Endothelial cell of umbilical vein (primary cell): ENCODE data around the gene RAB6B. TPM values are rescaled to one million over a fixed set of nuclear protein-coding genes. Genes with fewer than 3 reads are reported as not detected.

Experiments
- BruUV-seq: library from RNA; stranded (reverse); fragments of 400-500 nt; replicated peaks from 2 replicates; lab custom pipeline; 2021; lab: Mats Ljungman, UMichigan
- CTCF ChIA-PET: fragments of 300-600, 350-600 bp; sonication (Branson Sonifier 250); formaldehyde crosslinking; loops from one replicate; lab custom pipeline; 2021; ENCODE audit warnings: antibody characterized with exemption, inconsistent platforms; lab: Charles Lee
- POLR2A ChIA-PET: fragments of 300-600, 350-600 bp; sonication (Branson Sonifier 250); formaldehyde crosslinking; loops from one replicate; lab custom pipeline; 2021; ENCODE audit warnings: antibody characterized with exemption, inconsistent platforms; lab: Charles Lee
- DNase-seq: peaks from one replicate; pipeline ENCODE4 v3.0.0-alpha.2; 2011; ENCODE audit warnings: low read depth, low spot score
- FAIRE-seq: peaks from 2 replicates; lab custom pipeline; 2011; peaks lifted over from hg19 to GRCh38; lab: Jason Lieb, UNC
- H2AFZ ChIP-seq: 2 replicates; pipeline ENCODE4 v1.6.0; 2012; ENCODE audit warnings: low read depth, low read length, control low read depth, inconsistent platforms
- H3K27ac ChIP-seq: 2 replicates; pipeline ENCODE4 v1.5.1; 2011; ENCODE audit warnings: low read depth, mild to moderate bottlenecking, control low read depth, low read length, moderate library complexity; ENCODE audit not compliant: insufficient read depth
- H3K27me3 ChIP-seq, 2 experiments: 2 replicates each; pipeline versions ENCODE4 v1.6.0 to v1.6.1; 2011; ENCODE audit warnings: low read length in 2 of 2, mixed read lengths in 1 of 2; ENCODE audit not compliant: control insufficient read depth in 2 of 2, insufficient read depth in 2 of 2
- H3K36me3 ChIP-seq, 2 experiments: 2 replicates in 1 of 2; 3 replicates in 1 of 2; pipeline ENCODE4 v1.5.1; 2011; ENCODE audit warnings: low read length in 2 of 2, mild to moderate bottlenecking in 1 of 2, moderate library complexity in 1 of 2; ENCODE audit not compliant: control insufficient read depth in 2 of 2, insufficient read depth in 2 of 2; ENCODE audit errors: extremely low read depth in 1 of 2
- H3K4me1 ChIP-seq: 3 replicates; pipeline ENCODE4 v1.5.1; 2011; ENCODE audit warnings: mild to moderate bottlenecking, low read length; ENCODE audit not compliant: control insufficient read depth, insufficient read depth; ENCODE audit errors: extremely low read depth
- H3K4me2 ChIP-seq: 2 replicates; pipeline ENCODE4 v1.6.1; 2011; ENCODE audit warnings: low read length, control low read depth, mixed read lengths; ENCODE audit not compliant: insufficient read depth
- H3K4me3 ChIP-seq, 3 experiments: fragments of 200-600 bp in 1 of 3; sonication (generic), shearing (Covaris generic) in 1 of 3; replicated peaks in 1 of 3; 2 replicates each; pipeline ENCODE4 v1.5.1; 2011 to 2016; ENCODE audit warnings: control low read depth in 3 of 3, low read length in 3 of 3, mild to moderate bottlenecking in 2 of 3, inconsistent platforms in 1 of 3, low read depth in 1 of 3, moderate library complexity in 1 of 3; ENCODE audit not compliant: insufficient read depth in 1 of 3
- H3K79me2 ChIP-seq: 2 replicates; pipeline ENCODE4 v1.6.0; 2012; ENCODE audit warnings: low read length, inconsistent platforms; ENCODE audit not compliant: control insufficient read depth, insufficient read depth
- H3K9ac ChIP-seq: replicated peaks from 2 replicates; pipeline ENCODE3; 2011; ENCODE audit warnings: low read length, control low read depth; ENCODE audit not compliant: insufficient read depth; ENCODE audit errors: extremely low read depth
- H3K9me1 ChIP-seq: replicated peaks from 3 replicates; pipeline ENCODE4 v1.6.0; 2011; ENCODE audit warnings: mild to moderate bottlenecking, low read length; ENCODE audit not compliant: control insufficient read depth, insufficient read depth; ENCODE audit errors: extremely low read depth
- H3K9me3 ChIP-seq: replicated peaks from 2 replicates; pipeline ENCODE4 v1.5.1; 2012; ENCODE audit warnings: low read length, inconsistent platforms; ENCODE audit not compliant: control insufficient read depth, insufficient read depth
- H4K20me1 ChIP-seq: replicated peaks from 2 replicates; pipeline ENCODE3; 2011; ENCODE audit warnings: mild to moderate bottlenecking, low read length; ENCODE audit not compliant: control insufficient read depth, insufficient read depth; ENCODE audit errors: extremely low read depth
- CTCF ChIP-seq, 2 donors: IDR thresholded peaks; 1 replicate in 1 of 2; 2 replicates in 1 of 2; pipeline ENCODE4 v1.5.1; 2011; ENCODE audit warnings: low read length in 2 of 2, mild to moderate bottlenecking in 2 of 2, moderate library complexity in 2 of 2, control low read depth in 1 of 2, inconsistent platforms in 1 of 2, low read depth in 1 of 2; ENCODE audit not compliant: insufficient read depth in 1 of 2; ENCODE audit errors: extremely low read depth in 1 of 2
- EZH2 ChIP-seq: IDR thresholded peaks from 2 replicates; pipeline ENCODE4 v1.6.1; 2012; ENCODE audit warnings: borderline replicate concordance, low read depth, mild to moderate bottlenecking, moderate library complexity, low read length, inconsistent platforms; ENCODE audit not compliant: severe bottlenecking
- MYC ChIP-seq: IDR thresholded peaks from one replicate; pipeline ENCODE4 v1.6.1; 2011; ENCODE audit warnings: mild to moderate bottlenecking, low read depth, low read length
- POLR2A ChIP-seq: IDR thresholded peaks from 2 replicates; pipeline ENCODE4 v1.6.1; 2012; ENCODE audit warnings: low read depth, mild to moderate bottlenecking, control low read depth, low read length
- dilution Hi-C: fragments of 300-500 bp; cut with MboI; formaldehyde crosslinking; loops from one replicate; pipeline ENCODE4 v1.15.0; 2019; ENCODE audit warnings: low sequenced_read_pairs; ENCODE audit not compliant: extremely low pct_ligation_motif_present
- intact Hi-C: fragments of 100-400 bp; cut with micrococcal nuclease; formaldehyde crosslinking; loops from one replicate; pipeline ENCODE4 v1.10.0; 2022
- polyA plus RNA-seq, 4 experiments: library from polyadenylated mRNA; depleted of rRNA in 3 of 4; stranded (reverse) in 3 of 4; unstranded in 1 of 4; fragments of >200 nt; gene quantifications; 2 replicates each; pipeline versions ENCODE4 v1.2.1 to v1.2.3, GENCODE V29; 2011 to 2012; ENCODE audit warnings: missing spikeins in 1 of 4
- total RNA-seq: library from RNA; stranded (reverse); gene quantifications from 2 replicates; pipeline ENCODE4 v1.2.3, GENCODE V29; 2021

Gene RAB6B
- total and polyA plus RNA-seq, 2 donors (not counting 3 experiments of a cell fraction or from before 2014, with no cell fraction given), result 1.7 to 6.7 TPM

GRCh38 chr3:133938770-133939462, 43.2 kb upstream of the RAB6B start:
- Histone ChIP-seq H3K4me2 (no peak overlapping the region), H3K4me1 (peaks cover 24% of the 10 kb centered on the region), H4K20me1 (no peaks in the 10 kb centered on the region), H2AFZ (no peak overlapping the region), H3K79me2 (no peaks in the 10 kb centered on the region), H3K27ac (no peak overlapping the region), H3K9me3 (no peaks in the 10 kb centered on the region), H3K27me3 (no peaks in the 10 kb centered on the region), H3K9ac (no peak overlapping the region), H3K4me3 (no peak overlapping the region), H3K36me3 (no peaks in the 10 kb centered on the region), H3K9me1 (no peaks in the 10 kb centered on the region)
- BruUV-seq, result no TSS peak
- intact Hi-C loops (loop anchor here (2.0 kb wide), 1 partner anchor 100 kb away; no protein-coding TSS in a partner anchor), dilution Hi-C loops (loop anchor here (25.0 kb wide), 1 partner anchor 273 kb away; no protein-coding TSS in a partner anchor)
- POLR2A ChIA-PET, result no interaction called here
- FAIRE-seq, result no peak
- no peak for DNase-seq
- no peak for TF ChIP-seq POLR2A
- no peak for TF ChIP-seq EZH2
- TF ChIP-seq CTCF (IDR thresholded peaks at IDR 0.05; ENCODE audit: extremely low read depth in 1 of 2, insufficient read depth in 1 of 2, low read depth in 1 of 2, low read length in 2 of 2), result peak in 1 of 2 donors; percentile 34
- no peak for TF ChIP-seq MYC
- CTCF ChIA-PET, result interaction anchor here (0.9 to 8.6 kb wide), 7 partner anchors 9 to 273 kb away, joined by 3 to 82 read pairs (median 3); no protein-coding TSS in a partner anchor
